SK-N-SH treated with all-trans-retinoic acid at 6 μM for 48 hours (cell line): ENCODE results near the gene ZNF423.

Experiments used
- ATAC-seq: fragments of 200-7000 bp; cut with Tn5 transposase; 3 replicates; pipeline ENCODE4 v1.9.1; 2020; ENCODE audit warnings: mild to moderate bottlenecking, moderate library complexity
- ARNTL ChIP-seq: fragments of 450-650 bp; formaldehyde crosslinking; IDR thresholded peaks from 2 replicates; pipeline ENCODE4 v1.5.0; 2020; ENCODE audit warnings: low read depth, mild to moderate bottlenecking, moderate library complexity, borderline replicate concordance
- BACH2 ChIP-seq: fragments of 250-450 bp; sonication (Bioruptor Pico); IDR thresholded peaks from 2 replicates; pipeline ENCODE4 v1.9.0; 2021; ENCODE audit warnings: mild to moderate bottlenecking, borderline replicate concordance
- CREB5 ChIP-seq: fragments of 250-450 bp; sonication (Bioruptor Pico); IDR thresholded peaks from 2 replicates; pipeline ENCODE4 v1.5.1; 2020; ENCODE audit warnings: low read depth, mild to moderate bottlenecking, moderate library complexity
- CSDC2 ChIP-seq: fragments of 250-450 bp; sonication (Bioruptor Pico); IDR thresholded peaks from 2 replicates; pipeline ENCODE4 v1.5.0; 2020; ENCODE audit warnings: mild to moderate bottlenecking, moderate library complexity
- ESRRG ChIP-seq: fragments of 250-450 bp; sonication (Bioruptor Pico); IDR thresholded peaks from 2 replicates; pipeline ENCODE4 v1.6.1; 2021; ENCODE audit warnings: mild to moderate bottlenecking
- GLIS3 ChIP-seq: fragments of 250-450 bp; sonication (Bioruptor Pico); IDR thresholded peaks from 2 replicates; pipeline ENCODE4 v1.5.0; 2020; ENCODE audit warnings: mild to moderate bottlenecking, moderate library complexity
- ISL1 ChIP-seq: fragments of 250-450 bp; sonication (Bioruptor Pico); IDR thresholded peaks from 2 replicates; pipeline ENCODE4 v2.1.2; 2022; ENCODE audit warnings: mild to moderate bottlenecking, moderate library complexity
- OSR1 ChIP-seq: fragments of 250-450 bp; sonication (Bioruptor Pico); IDR thresholded peaks from 2 replicates; pipeline ENCODE4 v1.8.0; 2022; ENCODE audit warnings: moderate library complexity, mild to moderate bottlenecking, inconsistent platforms
- POU6F1 ChIP-seq: fragments of 250-450 bp; sonication (Bioruptor Pico); IDR thresholded peaks from 2 replicates; pipeline ENCODE4 v1.8.0; 2021; ENCODE audit warnings: low read depth, mild to moderate bottlenecking, moderate library complexity, borderline replicate concordance
- PPARA ChIP-seq: fragments of 250-450 bp; sonication (Bioruptor Pico); IDR thresholded peaks from 2 replicates; pipeline ENCODE4 v1.5.0; 2020; ENCODE audit warnings: mild to moderate bottlenecking, borderline replicate concordance
- RARB ChIP-seq: fragments of 250-450 bp; sonication (Bioruptor Pico); IDR thresholded peaks from 2 replicates; pipeline ENCODE4 v1.8.0; 2021; ENCODE audit warnings: mild to moderate bottlenecking, moderate library complexity
- TOX ChIP-seq: fragments of 250-450 bp; sonication (Bioruptor Pico); IDR thresholded peaks from 2 replicates; pipeline ENCODE4 v1.8.0; 2021; ENCODE audit warnings: mild to moderate bottlenecking, moderate library complexity, borderline replicate concordance
- TSHZ2 ChIP-seq: fragments of 250-450 bp; sonication (Bioruptor Pico); IDR thresholded peaks from 2 replicates; pipeline ENCODE4 v1.5.0; 2020; ENCODE audit warnings: mild to moderate bottlenecking, moderate library complexity
- ZC3H10 ChIP-seq: fragments of 250-450 bp; sonication (Bioruptor Pico); IDR thresholded peaks from 2 replicates; pipeline ENCODE4 v1.5.1; 2021; ENCODE audit warnings: mild to moderate bottlenecking, moderate library complexity
- ZFP3 ChIP-seq: fragments of 250-450 bp; sonication (Bioruptor Pico); IDR thresholded peaks from 2 replicates; pipeline ENCODE4 v1.5.0; 2020; ENCODE audit warnings: mild to moderate bottlenecking, moderate library complexity
- ZFP30 ChIP-seq: fragments of 450-650 bp; formaldehyde crosslinking; IDR thresholded peaks from 2 replicates; pipeline ENCODE4 v1.5.0; 2022; ENCODE audit warnings: mild to moderate bottlenecking, moderate library complexity
- ZNF70 ChIP-seq: fragments of 450-650 bp; formaldehyde crosslinking; IDR thresholded peaks from 2 replicates; pipeline ENCODE4 v1.5.0; 2020; ENCODE audit warnings: mild to moderate bottlenecking, moderate library complexity
- TF ChIP-seq, protein P1 (sequence below): fragments of 250-450 bp; sonication (Bioruptor Pico); IDR thresholded peaks from 2 replicates; pipeline ENCODE4 v1.5.1; 2021; ENCODE audit warnings: mild to moderate bottlenecking, moderate library complexity
- TF ChIP-seq, protein P2 (sequence below): fragments of 250-450 bp; sonication (Bioruptor Pico); IDR thresholded peaks from 2 replicates; pipeline ENCODE4 v1.8.0; 2020; ENCODE audit warnings: mild to moderate bottlenecking, moderate library complexity, borderline replicate concordance

Gene ZNF423

GRCh38 chr16:49688036-49688697 lies 167.7 kb downstream of the ZNF423 start:
- no peak for ATAC-seq
- TF ChIP-seq TSHZ2 (CRISPR knock-in tag) (no peak), CREB5 (CRISPR knock-in tag) (no peak), BACH2 (CRISPR knock-in tag) (no peak), ISL1 (CRISPR knock-in tag) (no peak), RARB (CRISPR knock-in tag) (no peak), PPARA (no peak), CSDC2 (CRISPR knock-in tag) (no peak), ARNTL (CRISPR knock-in tag) (no peak), ZFP3 (no peak), ZNF70 (CRISPR knock-in tag) (no peak), ZFP30 (CRISPR knock-in tag) (no peak), TOX (CRISPR knock-in tag) (no peak), OSR1 (CRISPR knock-in tag) (no peak)
- TF ChIP-seq, protein P1, sequence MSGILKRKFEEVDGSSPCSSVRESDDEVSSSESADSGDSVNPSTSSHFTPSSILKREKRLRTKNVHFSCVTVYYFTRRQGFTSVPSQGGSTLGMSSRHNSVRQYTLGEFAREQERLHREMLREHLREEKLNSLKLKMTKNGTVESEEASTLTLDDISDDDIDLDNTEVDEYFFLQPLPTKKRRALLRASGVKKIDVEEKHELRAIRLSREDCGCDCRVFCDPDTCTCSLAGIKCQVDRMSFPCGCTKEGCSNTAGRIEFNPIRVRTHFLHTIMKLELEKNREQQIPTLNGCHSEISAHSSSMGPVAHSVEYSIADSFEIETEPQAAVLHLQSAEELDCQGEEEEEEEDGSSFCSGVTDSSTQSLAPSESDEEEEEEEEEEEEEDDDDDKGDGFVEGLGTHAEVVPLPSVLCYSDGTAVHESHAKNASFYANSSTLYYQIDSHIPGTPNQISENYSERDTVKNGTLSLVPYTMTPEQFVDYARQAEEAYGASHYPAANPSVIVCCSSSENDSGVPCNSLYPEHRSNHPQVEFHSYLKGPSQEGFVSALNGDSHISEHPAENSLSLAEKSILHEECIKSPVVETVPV (CRISPR knock-in tag) = no peak
- TF ChIP-seq, protein P2, sequence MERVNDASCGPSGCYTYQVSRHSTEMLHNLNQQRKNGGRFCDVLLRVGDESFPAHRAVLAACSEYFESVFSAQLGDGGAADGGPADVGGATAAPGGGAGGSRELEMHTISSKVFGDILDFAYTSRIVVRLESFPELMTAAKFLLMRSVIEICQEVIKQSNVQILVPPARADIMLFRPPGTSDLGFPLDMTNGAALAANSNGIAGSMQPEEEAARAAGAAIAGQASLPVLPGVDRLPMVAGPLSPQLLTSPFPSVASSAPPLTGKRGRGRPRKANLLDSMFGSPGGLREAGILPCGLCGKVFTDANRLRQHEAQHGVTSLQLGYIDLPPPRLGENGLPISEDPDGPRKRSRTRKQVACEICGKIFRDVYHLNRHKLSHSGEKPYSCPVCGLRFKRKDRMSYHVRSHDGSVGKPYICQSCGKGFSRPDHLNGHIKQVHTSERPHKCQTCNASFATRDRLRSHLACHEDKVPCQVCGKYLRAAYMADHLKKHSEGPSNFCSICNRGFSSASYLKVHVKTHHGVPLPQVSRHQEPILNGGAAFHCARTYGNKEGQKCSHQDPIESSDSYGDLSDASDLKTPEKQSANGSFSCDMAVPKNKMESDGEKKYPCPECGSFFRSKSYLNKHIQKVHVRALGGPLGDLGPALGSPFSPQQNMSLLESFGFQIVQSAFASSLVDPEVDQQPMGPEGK (CRISPR knock-in tag) = no peak

DNA sequence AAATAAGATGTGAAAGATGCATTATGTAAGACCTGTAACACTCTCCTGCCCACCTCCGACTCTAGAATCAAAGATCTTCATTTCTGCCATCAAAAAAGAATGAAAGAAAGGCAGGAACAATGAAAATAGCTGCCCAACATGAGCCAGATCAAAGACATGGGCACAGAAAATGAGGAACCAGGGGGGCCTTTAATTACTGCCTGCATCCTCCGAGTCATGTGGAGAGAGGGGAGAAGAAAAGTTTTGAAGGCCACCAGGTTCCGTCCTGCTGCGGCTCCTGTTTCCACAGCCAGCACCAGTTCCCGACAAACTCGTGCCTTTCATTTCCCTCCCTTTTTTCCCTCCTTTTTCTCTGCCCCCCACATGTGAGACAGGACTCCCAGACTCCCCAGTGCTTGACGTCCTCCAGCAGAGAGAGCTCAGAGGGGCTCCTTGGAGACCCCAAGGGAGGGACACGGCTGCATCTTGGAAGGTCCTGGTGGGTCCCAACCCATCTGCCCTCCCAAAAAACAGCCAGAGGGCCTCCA lies 168.4 kb downstream of the ZNF423 start:
- no peak for ATAC-seq
- TF ChIP-seq ESRRG (no peak), RARB (CRISPR knock-in tag) (no peak), ZC3H10 (no peak), POU6F1 (CRISPR knock-in tag) (no peak), GLIS3 (CRISPR knock-in tag) (no peak), ARNTL (CRISPR knock-in tag) (no peak), ZFP30 (CRISPR knock-in tag) (no peak), ZNF70 (CRISPR knock-in tag) (no peak)
- TF ChIP-seq, protein P1 (CRISPR knock-in tag) = no peak
